KOPT-K1 (cell line): ENCODE results near the gene SLC1A2.

ENCODE experiments used
- H3K27ac ChIP-seq: fragments of 200-600 bp; sonication (generic); 2 replicates; pipeline ENCODE4 v1.5.1; 2016; ENCODE audit warnings: antibody characterized with exemption, mild to moderate bottlenecking, low read depth, low read length; ENCODE audit not compliant: poor library complexity, severe bottlenecking
- H3K36me3 ChIP-seq: fragments of 200-600 bp; sonication (generic); 2 replicates; pipeline ENCODE4 v1.5.1; 2017; ENCODE audit warnings: antibody characterized with exemption, mild to moderate bottlenecking, low read length, moderate library complexity; ENCODE audit not compliant: insufficient read depth
- H3K9me3 ChIP-seq: fragments of 200-600 bp; sonication (generic); 2 replicates; pipeline ENCODE4 v1.5.1; 2017; ENCODE audit warnings: antibody characterized with exemption, low read length, mild to moderate bottlenecking; ENCODE audit not compliant: insufficient read depth, poor library complexity, severe bottlenecking

Gene SLC1A2

DNA sequence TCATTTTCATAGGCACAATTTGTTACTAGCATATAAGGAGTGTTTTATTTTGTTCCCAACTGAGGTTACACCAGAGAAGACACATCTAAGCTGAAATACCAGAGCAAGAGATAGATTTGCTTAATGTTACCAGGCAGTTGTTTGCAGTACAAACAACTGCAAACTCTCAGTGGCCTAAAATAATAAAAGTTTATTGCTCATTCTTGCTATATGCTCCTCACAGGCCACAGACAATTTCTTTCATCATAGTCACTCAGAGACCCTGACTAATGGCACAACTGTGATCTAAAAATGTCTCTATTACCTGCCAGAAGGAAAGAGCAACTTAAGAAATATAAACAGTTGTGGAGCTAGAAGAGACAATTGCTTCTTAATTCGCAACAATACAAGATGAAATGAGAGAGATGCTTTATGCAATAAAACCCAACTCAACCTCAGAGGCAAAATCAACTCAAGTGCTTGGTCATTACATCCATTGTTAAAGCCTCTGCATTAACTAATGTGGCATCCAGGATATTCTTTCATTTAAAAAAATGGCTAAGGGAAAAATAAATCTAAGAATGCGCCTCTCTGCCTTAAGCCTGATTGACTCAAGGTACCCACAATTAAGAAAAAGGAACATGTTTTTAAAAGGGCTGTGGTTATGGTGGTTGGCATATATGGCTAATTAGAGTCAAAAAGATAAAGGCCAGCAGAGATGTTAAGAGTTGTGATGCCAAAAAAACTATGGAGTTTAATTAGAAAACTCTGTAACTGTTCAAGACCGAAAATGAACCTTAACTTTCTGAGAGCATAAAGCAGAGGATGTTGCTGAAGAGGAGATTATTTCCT lies 176.7 kb downstream of the SLC1A2 start:
- Histone ChIP-seq H3K27ac (no peak overlapping the region), H3K36me3 (no peaks in the 10 kb centered on the region), H3K9me3 (no peaks in the 10 kb centered on the region)

DNA sequence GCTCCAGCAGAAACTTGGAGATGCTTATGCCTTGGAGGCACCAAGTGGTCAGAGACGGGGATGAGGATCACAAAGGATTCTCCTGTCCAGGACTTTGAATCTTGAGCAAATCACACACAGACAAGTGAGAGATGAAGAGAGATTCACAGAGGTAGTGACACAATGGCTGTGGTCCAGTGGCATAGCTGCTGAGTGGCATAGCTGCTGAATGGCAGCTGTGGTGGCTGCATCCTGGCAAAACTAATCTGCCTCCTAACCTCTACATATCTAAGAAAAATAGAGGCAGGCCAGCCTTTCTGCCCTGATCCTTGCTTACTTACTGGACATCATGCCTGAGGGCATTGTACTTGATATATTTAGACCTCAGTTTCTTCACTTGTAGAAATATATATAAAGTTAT lies 177.8 kb downstream of the SLC1A2 start:
- H3K27ac ChIP-seq = no peak overlapping the region
- no peaks in the 10 kb centered on the region for H3K36me3 ChIP-seq
- H3K9me3 ChIP-seq = no peaks in the 10 kb centered on the region

DNA sequence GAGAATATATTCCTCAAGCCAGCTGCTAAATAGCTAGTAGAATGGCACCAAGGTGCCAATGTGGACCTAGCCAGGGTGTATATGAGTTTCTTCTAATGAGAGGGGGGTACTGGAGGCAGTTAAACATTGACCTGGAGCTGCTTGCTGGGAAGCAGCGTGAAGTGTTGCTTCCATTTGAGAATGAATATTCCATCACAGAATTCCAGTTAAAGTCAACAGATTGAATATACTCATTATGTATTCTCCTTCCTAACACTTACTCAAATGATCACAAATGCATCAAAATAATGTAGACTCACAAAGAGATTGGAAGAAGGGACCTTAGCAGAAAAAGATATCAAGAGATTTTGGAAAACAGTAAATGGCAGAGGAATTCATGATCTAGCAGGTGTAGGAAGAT lies 178.3 kb downstream of the SLC1A2 start:
- H3K27ac ChIP-seq = no peak overlapping the region
- no peaks in the 10 kb centered on the region for H3K36me3 ChIP-seq
- no peaks in the 10 kb centered on the region for H3K9me3 ChIP-seq

DNA sequence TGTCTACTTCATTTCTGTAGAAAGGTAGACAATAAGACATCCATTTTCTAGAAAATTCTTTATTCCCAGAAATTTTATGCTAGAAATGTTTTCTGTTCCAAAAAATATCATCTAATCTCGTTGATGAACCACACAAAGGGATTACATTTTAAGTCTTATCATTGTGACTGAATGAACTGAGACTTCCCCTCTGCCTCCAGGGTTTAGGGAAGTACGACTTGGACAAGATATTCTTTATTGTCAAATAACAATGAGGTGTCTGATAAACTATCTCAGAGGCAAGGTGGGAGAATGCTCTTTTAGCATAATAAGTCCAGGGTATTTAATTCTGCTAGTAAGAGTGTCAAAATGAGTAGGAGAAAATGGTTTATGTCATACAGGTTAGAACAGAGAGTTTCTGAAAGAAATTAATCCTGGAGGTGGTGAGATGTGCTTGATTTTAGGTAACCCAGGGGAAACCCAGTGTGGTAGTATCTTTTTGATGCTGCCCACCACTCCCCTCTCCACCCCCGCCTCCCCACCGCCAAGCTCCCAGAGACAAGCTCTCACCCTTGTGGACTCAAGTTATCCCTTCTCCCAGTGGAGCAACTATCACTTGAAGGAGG lies 179.8 kb downstream of the SLC1A2 start:
- no peaks in the 10 kb centered on the region for H3K9me3 ChIP-seq
- no peak overlapping the region for H3K27ac ChIP-seq
- no peaks in the 10 kb centered on the region for H3K36me3 ChIP-seq

DNA sequence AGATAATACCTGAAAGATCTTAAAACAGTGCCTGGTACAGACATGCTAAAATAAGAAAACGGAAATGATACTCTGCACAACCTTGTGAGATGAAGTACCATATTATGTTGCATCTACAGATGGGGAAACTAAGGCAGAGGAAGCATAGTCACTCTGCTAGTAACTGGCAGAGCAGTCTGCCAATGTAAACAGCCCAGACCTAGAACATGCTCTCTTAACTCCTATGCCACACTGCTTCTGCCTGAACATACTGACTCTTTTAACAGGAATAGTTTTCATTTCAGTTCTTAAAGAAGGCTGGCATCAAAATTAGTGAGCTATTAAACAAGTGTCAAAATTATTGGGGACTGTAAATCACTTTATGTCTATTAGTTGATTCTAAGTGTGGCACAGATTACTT lies 180.5 kb downstream of the SLC1A2 start:
- Histone ChIP-seq H3K9me3 (peaks cover 2% of the 10 kb centered on the region), H3K27ac (no peak overlapping the region), H3K36me3 (no peaks in the 10 kb centered on the region)

DNA sequence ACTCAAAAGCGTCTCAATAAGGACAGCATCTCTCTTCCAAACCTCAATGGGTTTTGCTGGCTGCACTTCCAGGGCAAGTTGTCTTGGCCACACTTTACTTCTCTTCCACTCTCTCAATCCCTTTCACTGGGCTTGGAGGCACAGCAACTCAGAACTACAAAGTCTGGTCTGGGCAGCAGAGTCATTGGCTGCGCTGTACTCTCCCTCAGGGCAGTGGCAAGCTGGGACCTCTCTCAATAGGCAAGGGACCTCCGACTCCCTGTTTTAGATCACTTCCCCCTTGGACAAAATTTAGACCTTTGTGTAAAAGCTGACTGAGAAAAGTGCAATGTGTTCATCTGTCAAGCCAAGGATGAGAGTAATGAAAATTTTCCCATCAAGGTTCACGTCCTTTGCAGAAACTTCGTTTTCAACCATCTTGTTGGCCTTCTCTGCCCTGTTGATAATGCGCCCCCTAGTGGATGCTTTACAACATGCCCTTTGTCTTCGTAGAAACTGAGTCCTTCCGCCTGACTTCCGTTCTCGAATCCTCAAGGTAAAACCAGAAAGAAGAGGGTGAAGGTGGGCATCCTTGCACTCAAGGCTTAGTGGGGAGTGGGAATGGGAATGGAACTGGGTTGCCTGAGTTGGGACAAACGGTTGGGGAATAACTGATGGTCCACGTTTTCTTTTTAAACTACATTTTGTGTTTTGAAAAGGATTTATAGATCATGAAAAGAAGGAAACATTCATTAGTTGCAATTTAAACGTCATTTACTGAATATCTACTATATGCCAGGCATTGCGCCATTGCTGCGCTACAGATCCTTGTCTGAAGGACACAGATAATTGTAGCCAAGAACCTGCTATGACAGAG lies 181.3 kb downstream of the SLC1A2 start:
- H3K9me3 ChIP-seq = peaks cover 8% of the 10 kb centered on the region
- H3K27ac ChIP-seq = no peak overlapping the region
- no peaks in the 10 kb centered on the region for H3K36me3 ChIP-seq

DNA sequence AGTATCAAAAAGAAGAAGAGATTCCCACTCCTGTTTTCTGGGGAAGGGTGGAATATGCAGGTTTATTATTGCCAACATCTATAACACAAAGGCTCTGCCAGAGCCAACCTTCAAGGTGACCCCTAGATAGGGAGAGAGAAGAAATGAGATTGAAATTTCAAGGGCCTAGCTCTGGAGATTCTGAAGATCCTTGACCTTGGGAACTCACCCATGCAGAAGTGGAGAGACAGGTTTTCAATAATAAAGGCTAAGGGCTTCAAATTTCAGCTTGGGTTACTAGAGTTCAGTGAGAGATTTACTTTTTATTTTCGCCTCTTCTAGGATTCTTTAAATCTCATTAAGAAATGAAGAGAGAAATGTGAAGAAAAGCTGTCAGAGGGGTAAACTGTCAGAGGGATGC lies 182.0 kb downstream of the SLC1A2 start:
- Histone ChIP-seq H3K27ac (no peak overlapping the region), H3K36me3 (no peaks in the 10 kb centered on the region), H3K9me3 (peaks cover 8% of the 10 kb centered on the region)

DNA sequence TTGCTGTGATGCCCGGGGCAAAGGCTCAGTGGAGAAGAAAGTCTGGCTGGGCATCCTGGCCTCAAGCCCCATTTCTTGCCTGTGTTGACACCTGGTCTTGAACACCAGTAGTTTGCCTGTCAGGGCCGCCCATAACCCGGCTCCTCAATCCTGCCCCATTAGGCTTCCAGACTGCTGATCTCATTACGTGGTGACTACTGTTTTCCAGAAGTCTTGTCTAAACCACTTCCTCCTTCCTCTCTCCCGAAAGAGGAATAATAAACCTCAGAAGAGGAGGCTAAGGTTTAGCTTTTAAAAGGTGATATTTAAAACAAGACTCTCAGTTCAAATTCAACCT lies 182.7 kb downstream of the SLC1A2 start:
- Histone ChIP-seq H3K9me3 (peaks cover 8% of the 10 kb centered on the region), H3K36me3 (no peaks in the 10 kb centered on the region), H3K27ac (no peak overlapping the region)

DNA sequence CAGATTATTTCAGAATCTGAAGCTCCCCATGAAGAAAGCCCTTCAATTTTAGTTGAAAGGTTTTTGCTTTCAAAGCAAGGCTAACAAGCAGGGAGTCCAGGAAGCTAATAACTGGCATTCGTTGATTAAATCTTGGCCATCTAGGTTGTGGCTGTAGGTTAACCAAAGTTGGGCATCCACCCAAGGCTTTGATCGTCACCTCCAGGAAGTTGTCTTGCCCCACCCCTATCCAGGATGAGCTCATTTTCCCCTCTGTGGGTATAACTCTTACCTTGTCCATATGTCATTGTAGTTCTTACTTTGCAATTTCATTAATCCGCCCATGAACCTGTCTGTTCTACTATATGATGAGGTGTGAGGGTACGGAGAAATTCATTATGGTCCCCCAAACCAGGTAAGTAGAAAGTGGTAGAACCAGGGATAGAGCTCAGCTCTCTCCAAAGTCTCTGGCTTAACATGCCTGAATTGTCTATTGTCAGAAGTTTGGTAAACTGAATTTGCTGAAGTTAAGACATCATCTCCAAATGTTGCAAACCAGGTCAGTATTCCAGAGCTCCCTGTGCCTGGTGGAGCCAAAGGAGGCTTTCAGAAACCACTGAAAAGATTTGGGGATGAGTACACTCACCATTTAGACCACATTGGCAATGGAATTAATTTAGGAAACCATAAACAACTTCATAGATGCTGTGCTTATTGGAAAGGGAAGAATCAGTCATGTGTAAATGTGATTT lies 183.3 kb downstream of the SLC1A2 start:
- Histone ChIP-seq H3K36me3 (no peaks in the 10 kb centered on the region), H3K9me3 (peaks cover 8% of the 10 kb centered on the region), H3K27ac (peak overlapping the region; percentile 12)

DNA sequence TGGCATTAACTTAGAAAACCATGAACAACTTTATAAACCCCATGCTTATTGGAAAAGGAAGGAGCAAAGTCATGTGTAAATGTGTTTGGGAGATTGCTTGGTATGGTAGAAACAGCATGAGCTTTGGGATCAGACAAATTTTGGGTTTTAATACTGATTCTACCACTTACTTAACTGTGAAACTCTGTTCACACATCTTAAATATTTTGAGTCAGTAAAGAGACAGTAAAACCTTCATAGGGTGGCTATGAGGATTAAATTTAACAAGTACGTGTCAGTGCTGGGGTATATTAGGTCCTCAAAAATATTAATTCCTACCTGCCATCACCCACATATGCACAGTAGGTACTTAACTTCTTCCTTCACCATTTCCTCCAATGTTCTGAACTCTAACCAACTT lies 183.9 kb downstream of the SLC1A2 start:
- Histone ChIP-seq H3K36me3 (no peaks in the 10 kb centered on the region), H3K27ac (peak overlapping the region; percentile 12), H3K9me3 (peaks cover 8% of the 10 kb centered on the region)

DNA sequence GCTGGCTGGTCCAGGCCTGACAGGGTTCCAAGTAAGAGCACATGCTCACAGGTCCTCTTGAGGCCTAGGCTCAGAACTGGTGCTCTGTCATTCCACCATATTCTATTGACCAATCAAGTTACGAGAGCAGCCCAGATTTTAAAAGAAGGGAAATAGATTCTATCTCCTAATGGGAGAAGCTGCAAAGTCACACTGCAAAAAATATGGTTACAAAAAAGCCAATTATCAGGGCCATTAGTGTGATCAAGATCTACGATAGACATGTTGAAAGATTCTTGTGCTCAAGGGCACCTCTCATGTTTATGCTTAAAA lies 184.2 kb downstream of the SLC1A2 start:
- Histone ChIP-seq H3K36me3 (no peaks in the 10 kb centered on the region), H3K27ac (no peak overlapping the region), H3K9me3 (peaks cover 8% of the 10 kb centered on the region)

DNA sequence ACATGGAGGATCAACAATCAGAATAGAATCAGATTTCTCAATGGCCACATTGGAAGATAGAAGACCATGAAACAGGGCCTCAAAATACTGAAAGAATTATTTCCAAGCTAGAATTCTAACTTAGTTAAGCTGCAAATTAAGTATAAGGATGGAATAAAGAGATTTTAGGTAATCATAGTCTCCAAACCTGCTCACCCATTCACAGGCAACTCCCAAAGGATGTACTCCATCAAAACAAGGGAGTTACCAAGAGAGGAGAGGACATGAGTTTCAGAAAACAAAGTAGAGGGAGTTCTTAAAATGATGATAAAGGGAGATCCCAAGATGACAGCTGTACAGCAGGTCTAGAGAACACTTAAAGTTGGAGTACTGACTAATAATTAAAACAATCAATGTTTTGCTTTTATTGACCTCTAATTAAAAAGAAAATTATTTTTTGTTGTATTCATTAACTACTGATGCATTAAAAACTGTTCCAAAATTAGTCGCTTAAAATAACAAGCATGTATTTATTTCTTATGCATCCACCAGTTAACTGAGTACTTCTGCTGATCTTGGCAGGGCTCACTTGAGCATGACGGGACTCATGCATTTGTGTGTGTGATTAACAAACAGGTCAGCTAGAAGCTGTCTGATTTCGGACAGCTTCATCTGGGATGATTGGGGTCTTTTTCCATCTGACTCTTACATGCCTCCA lies 184.8 kb downstream of the SLC1A2 start:
- no peaks in the 10 kb centered on the region for H3K36me3 ChIP-seq
- peaks cover 8% of the 10 kb centered on the region for H3K9me3 ChIP-seq
- H3K27ac ChIP-seq = no peak overlapping the region

DNA sequence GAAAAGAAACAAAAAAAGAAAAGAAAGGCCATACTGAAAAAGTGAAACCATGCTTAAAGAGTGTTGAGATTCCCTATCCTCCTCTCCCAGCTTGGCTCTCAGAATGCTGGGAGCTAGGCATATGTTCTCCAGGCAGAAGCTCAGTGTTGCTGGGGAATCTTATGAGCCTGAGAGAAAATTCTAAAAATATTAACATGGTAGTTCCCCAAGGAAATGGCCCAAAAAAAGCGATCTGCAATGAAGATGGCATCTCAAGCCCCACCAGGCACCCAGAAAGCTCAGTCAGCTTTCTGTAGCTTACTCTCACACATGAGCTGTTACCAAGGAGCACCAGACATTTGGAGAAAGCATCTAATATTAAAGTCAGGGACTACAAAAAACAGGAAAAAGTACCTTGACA lies 185.8 kb downstream of the SLC1A2 start:
- Histone ChIP-seq H3K27ac (no peak overlapping the region), H3K36me3 (no peaks in the 10 kb centered on the region), H3K9me3 (peaks cover 8% of the 10 kb centered on the region)

DNA sequence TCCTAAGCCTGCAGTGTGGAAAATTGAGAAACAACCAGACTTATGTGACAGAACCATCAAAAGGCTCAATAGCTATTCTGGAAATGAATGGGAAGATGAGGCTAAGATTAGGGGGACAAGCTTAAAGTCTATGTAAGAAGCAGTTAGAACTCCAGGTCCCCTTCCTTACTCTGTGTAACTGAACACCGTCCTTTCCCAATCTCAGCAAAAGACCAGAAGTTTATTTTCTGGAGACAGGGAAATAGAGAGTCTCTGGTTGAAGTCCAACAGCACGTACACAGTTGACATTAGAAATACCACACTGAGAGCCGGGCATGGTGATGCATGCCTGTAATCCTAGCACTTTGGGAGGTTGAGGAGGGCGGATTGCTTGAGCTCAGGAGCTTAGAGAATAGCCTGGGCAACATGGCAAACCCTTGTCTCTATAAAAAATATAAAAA lies 186.4 kb downstream of the SLC1A2 start:
- no peak overlapping the region for H3K27ac ChIP-seq
- no peaks in the 10 kb centered on the region for H3K36me3 ChIP-seq
- peaks cover 8% of the 10 kb centered on the region for H3K9me3 ChIP-seq
